Measurements from ENCODE around the gene USP12.

- TF ChIP-seq EZH2 (IDR thresholded peaks at IDR 0.05; ENCODE audit: low read depth, unreplicated experiment) (no peak), REST (IDR thresholded peaks at IDR 0.05; ENCODE audit: unreplicated experiment) (no peak), CTCF (conservative IDR thresholded peaks at IDR 0.05; ENCODE audit: low read depth in 2 of 2) (no peak), POLR2AphosphoS5 (IDR thresholded peaks at IDR 0.05; ENCODE audit: low read depth) (no peak)
Observed at GRCh38 chr13:27018882-27019281, 152.7 kb downstream of the USP12 start.

All from GM23338 (cell line).